HUES6 (cell line): Measurements from ENCODE around the gene SLC51B.
"Not testable (repeated sequence)": the region's sequence is repeated elsewhere in the genome, so short reads cannot be mapped to it uniquely, and the experiment has no call there.

ENCODE experiments used
- H3K27ac ChIP-seq: 2 replicates; pipeline ENCODE4 v1.7.0; 2013; ENCODE audit warnings: low read depth, mild to moderate bottlenecking, low read length, inconsistent platforms
- H3K27me3 ChIP-seq: 2 replicates; pipeline ENCODE4 v1.6.1; 2013; ENCODE audit warnings: low read length; ENCODE audit not compliant: control insufficient read depth, insufficient read depth
- H3K36me3 ChIP-seq: 2 replicates; pipeline ENCODE4 v1.6.1; 2013; ENCODE audit warnings: low read length; ENCODE audit not compliant: control insufficient read depth, insufficient read depth
- H3K4me1 ChIP-seq: 2 replicates; pipeline ENCODE4 v1.6.1; 2013; ENCODE audit warnings: low read length; ENCODE audit not compliant: control insufficient read depth, insufficient read depth
- H3K4me3 ChIP-seq: 2 replicates; pipeline ENCODE4 v1.5.1; 2013; ENCODE audit warnings: low read depth, low read length
- H3K9ac ChIP-seq: one replicate; pipeline ENCODE4 v1.6.1; 2013; ENCODE audit warnings: mild to moderate bottlenecking, low read length
- H3K9me3 ChIP-seq: 2 replicates; pipeline ENCODE4 v1.6.1; 2013; ENCODE audit warnings: low read depth, low read length; ENCODE audit not compliant: control insufficient read depth, insufficient read depth

SLC51B gene

DNA sequence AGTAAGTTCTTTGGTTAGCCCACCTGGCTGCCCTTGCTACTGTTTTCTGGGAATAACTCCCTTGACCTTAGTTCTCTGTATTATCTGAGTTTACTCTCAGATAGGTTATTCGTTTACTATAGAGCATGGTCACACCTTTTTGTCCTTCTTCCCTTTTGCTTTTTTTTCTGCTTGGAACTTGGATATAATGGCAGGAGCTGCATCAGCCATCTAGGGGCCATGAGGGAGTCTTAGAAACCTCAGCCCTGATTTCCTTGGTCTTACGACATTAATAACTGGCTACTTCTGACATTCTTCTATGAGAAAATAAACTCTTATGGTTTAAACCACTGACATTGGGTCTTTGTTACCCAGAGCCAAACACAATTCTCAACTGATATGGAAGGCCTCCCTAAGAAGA lies 3.4 kb upstream of the SLC51B start:
- Histone ChIP-seq H3K4me1 (peaks cover 5% of the 10 kb centered on the region; the same call in 1 of the 2 replicates), H3K27ac (no peak overlapping the region), H3K36me3 (no peaks in the 10 kb centered on the region), H3K9ac (no peak overlapping the region), H3K9me3 (no peaks in the 10 kb centered on the region), H3K27me3 (no peaks in the 10 kb centered on the region), H3K4me3 (no peak overlapping the region)

DNA sequence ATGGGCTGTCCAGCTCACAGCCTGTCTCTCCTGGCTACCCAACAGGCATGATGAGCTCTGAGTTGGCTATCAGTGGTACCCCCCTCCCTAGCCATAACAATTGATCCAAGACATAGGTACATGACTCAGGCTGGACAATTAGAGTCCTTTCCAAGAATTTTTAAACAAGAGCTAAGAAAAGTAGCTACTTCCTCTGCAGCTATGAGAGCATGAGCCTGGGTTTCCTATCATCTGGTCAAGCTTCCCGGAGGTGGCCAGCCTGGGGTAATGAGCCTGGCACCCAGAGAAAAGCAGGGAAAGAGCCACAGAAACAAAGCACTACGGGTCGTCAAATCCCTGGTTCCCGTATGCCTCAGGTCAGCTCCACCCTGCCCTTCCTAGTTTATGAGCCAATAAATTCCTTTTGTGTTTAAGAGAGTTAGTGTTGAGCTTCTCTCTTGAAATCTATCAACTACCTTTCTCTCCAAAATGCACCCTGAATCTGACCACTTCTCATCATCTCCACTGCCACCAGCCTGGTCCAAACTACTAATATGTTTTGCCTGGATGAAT lies 2.3 kb upstream of the SLC51B start:
- Histone ChIP-seq H3K9ac (no peak overlapping the region), H3K9me3 (no peaks in the 10 kb centered on the region), H3K27ac (no peak overlapping the region), H3K27me3 (no peaks in the 10 kb centered on the region), H3K4me3 (no peak overlapping the region), H3K36me3 (no peaks in the 10 kb centered on the region), H3K4me1 (peaks cover 5% of the 10 kb centered on the region; the same call in 1 of the 2 replicates)

DNA sequence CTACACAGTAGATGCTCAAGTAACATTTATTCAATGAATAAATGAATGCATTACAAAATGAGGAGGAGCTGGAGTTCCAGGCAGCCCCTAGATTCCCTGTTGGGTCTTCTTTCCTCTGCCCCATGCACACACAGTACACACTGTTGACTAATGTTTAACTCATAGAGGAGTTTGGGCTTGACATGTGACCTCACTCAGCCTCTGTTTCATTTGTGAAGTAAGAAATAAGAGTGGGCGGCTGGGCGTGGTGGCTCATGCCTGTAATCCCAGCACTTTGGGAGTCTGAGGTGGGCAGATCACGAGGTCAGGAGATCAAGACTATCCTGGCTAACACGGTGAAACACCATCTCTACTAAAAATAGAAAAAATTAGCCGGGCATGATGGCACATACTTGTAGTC lies 969 bp upstream of the SLC51B start:
- H3K4me3 ChIP-seq, H3K36me3 ChIP-seq, H3K9ac ChIP-seq, H3K4me1 ChIP-seq, H3K27me3 ChIP-seq, H3K27ac ChIP-seq, H3K9me3 ChIP-seq: not testable (repeated sequence)

DNA sequence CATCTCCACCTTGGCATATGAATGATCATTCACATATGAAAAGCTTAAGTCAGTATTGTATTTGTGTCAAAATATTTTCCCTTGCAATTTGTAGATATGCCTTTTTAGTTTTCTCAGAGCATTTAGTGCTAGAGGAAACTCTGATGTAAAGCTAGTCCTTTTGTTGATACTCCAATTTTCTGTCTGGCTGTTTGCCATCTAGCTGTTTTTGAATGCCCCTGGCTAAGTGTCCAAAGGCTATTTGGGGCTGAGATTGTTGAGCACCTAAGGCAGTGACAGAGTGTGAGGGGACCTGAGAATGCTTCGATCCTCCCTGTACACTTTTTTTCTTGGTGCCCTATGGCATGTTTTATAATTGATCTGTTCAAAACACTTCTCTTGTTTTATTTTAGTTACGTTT lies 3.1 kb downstream of the SLC51B start:
- no peaks in the 10 kb centered on the region for H3K27me3 ChIP-seq
- no peak overlapping the region for H3K27ac ChIP-seq
- H3K36me3 ChIP-seq: peaks cover under 1% of the 10 kb centered on the region; the same call in 1 of the 2 replicates
- no peak overlapping the region for H3K4me3 ChIP-seq
- H3K9ac ChIP-seq: no peak overlapping the region
- peaks cover 5% of the 10 kb centered on the region; the same call in 1 of the 2 replicates for H3K4me1 ChIP-seq
- H3K9me3 ChIP-seq: no peaks in the 10 kb centered on the region

DNA sequence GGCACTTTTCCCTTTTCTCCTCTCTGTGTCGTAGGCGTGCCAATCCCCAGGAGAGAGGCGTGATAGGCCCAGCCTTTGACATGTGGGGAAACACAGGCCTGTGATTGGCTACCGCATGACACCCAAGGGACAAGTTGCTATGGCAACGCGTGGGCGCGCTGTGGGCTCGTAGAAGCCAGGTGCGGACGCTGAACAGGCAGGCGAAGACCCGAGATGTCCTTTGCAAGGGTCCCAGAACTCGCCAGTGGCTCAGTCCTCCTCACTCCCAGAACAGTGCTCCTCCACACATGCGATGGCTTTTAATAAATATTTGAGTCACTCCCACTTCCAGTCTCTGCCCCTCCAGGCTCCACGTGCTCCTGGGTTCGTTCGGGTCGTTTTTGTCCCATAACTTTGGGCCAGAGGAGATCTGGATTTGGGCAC lies 4.2 kb downstream of the SLC51B start:
- Histone ChIP-seq H3K9me3 (no peaks in the 10 kb centered on the region), H3K9ac (no peak overlapping the region), H3K36me3 (peaks cover 6% of the 10 kb centered on the region; the same call in 1 of the 2 replicates), H3K4me3 (peak overlapping the region; percentile 52), H3K4me1 (peaks cover 5% of the 10 kb centered on the region; the same call in 1 of the 2 replicates), H3K27ac (no peak overlapping the region), H3K27me3 (no peaks in the 10 kb centered on the region)

DNA sequence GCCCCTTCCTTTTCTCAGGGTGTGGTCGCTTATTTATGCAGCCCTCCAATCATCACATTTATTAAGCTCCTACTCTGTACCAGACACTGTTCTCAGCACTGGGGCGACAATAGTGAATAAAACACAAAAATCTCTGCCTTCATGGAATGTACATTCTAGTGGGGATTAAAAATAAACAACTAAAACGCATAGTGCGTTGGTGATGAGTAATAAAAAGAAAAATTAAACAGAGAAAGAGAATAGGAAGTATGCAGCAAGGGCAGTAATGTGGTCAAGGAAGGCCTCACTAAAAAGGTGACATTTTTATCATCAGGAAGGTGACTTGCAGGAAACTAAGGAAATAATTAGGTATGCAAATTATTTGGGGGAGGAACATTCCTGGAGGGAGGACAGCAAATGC lies 5.1 kb downstream of the SLC51B start:
- Histone ChIP-seq H3K27ac (no peak overlapping the region), H3K9ac (no peak overlapping the region), H3K27me3 (no peaks in the 10 kb centered on the region)

DNA sequence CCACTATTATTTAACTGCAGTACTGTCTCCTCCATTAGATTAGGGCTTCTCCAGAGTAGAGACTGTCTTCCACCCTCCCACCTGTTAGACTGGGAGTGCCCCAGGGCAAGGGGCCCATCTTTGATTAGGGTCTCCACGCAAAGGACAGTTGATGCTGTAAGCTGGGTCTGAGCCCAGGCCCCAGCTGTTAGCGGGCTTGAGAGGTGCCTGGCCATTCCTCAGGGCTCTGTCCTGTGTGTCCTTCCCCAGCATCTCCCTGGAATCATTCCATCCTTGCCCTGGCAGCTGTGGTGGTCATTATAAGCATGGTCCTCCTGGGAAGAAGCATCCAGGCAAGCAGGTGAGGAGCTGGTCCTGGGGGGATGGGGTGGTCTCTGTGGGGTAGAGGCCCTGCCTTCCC lies 6.1 kb downstream of the SLC51B start:
- H3K27ac ChIP-seq: no peak overlapping the region
- H3K36me3 ChIP-seq: peaks cover 22% of the 10 kb centered on the region
- no peak overlapping the region for H3K4me3 ChIP-seq
- H3K27me3 ChIP-seq: no peaks in the 10 kb centered on the region
- H3K4me1 ChIP-seq: no peaks in the 10 kb centered on the region
- H3K9me3 ChIP-seq: no peaks in the 10 kb centered on the region
- H3K9ac ChIP-seq: no peak overlapping the region

More for the DNA sequence above, 5.1 kb downstream of the SLC51B start:
- Histone ChIP-seq H3K36me3 (peaks cover 13% of the 10 kb centered on the region), H3K4me3 (no peak overlapping the region), H3K4me1 (no peaks in the 10 kb centered on the region), H3K9me3 (no peaks in the 10 kb centered on the region)

DNA sequence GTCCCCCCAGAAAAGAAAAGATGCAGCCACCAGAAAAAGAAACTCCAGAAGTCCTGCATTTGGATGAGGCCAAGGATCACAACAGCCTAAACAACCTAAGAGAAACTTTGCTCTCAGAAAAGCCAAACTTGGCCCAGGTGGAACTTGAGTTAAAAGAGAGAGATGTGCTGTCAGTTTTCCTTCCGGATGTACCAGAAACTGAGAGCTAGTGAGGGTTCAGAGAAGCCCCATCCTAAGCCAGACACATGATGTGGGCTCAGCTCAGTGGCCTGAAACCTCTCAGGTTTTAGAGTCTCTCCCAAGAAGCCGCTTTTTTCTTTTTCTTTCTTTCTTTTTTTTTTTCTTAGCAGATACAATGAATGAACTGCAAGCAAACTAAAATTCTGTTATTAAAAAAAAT lies 7.8 kb downstream of the SLC51B start:
- Histone ChIP-seq H3K4me3 (no peak overlapping the region), H3K9ac (no peak overlapping the region), H3K4me1 (no peaks in the 10 kb centered on the region), H3K27ac (no peak overlapping the region), H3K27me3 (no peaks in the 10 kb centered on the region), H3K9me3 (no peaks in the 10 kb centered on the region), H3K36me3 (peaks cover 37% of the 10 kb centered on the region)

DNA sequence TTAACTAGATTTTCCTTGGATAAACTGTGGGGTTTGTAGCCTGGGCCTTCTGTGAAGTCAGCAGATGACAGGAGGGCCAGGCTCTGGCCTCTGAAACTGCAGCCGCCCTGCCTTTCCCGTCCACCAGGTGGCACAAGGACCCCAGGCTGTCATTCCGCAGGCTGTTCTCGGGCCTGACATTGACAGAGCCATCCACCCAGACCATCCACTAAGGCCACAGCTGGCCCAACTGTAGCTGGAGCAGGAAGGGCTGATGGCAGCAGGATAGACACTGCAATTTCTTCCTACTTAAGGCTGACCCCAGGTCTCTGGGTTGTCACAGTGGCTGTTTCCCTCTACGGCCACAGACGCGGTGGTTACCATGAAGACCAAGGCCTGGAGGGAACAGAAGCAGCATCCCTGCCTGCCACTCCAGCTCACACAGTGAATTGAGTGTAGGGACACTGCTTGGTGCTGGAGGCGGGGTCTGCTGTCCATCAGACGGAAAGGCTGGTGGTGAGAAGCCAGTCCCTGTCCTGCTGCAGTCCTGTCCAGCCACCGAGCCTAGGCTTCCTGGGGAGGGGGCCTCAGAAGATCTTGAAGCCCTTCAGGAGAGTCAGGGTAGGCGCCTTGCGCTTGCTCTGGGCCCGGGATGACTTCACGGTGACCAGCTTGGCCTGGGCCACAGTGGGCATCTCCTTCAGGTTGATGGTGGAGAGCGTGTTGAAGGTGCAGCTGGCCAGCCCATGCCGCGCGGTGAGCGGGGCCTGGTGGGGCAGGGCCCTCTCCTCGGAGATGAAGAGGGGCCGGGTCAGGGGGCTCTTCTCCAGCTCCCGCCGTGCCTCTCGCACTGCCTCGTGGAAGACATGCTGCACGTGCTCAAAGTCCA lies 9.4 kb downstream of the SLC51B start:
- Histone ChIP-seq H3K4me3 (no peak overlapping the region), H3K9ac (no peak overlapping the region), H3K27me3 (no peaks in the 10 kb centered on the region), H3K27ac (no peak overlapping the region), H3K36me3 (peaks cover 49% of the 10 kb centered on the region), H3K4me1 (no peaks in the 10 kb centered on the region), H3K9me3 (no peaks in the 10 kb centered on the region)

DNA sequence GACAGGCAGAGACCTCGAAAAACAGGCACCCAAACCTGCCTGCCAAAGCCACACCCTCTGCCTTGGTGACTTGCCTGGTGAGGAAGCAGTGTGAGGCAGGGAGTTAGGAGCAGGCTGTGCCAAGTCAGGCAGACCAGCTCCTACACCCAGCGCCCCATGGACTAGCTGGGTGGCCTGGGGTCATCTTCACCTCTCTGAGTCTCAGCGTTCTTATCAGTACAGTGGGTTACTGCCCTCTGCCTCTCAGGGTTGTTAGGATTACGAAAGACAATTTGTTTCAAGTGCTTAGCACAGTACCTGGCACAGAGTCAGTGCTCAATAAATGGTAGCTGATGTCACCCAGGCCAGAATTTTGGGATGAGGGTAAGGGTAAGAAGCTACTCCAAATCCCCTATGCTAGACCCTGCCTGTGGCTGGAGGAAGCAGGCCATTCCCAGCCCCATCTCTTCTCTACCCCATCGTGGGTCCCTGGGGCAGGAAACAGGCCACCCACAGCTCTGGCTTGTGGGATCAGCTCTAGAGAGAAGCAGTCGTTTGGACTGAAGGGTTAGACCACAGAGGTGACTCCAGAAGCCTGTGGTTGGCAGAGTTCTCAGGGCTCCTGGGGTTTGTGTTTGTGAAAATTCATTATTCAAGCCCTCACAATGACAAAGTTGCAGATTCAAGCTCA lies 10.1 kb downstream of the SLC51B start:
- Histone ChIP-seq H3K27ac (no peak overlapping the region), H3K9me3 (no peaks in the 10 kb centered on the region), H3K4me1 (no peaks in the 10 kb centered on the region), H3K27me3 (no peaks in the 10 kb centered on the region), H3K4me3 (no peak overlapping the region), H3K9ac (no peak overlapping the region), H3K36me3 (peaks cover 49% of the 10 kb centered on the region)

DNA sequence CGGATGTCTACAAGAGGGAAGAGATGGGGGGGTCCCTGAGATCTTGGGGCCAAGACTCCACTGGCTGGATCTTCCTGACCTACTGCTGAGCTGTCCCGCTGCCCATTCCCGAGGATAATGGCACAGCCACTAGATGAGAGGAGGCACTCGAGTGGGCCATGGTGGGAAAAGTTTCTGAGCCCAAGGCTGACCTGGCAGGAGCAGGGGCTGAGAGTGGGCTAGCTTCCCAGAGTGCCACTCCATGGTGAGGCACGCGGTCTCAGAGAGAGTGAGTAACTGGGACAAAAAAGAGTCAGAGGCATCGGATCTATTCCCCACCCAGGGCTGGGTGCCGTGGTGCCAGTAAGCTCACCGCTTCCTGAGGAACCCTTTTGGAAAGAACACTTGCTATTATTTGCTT lies 10.9 kb downstream of the SLC51B start:
- no peak overlapping the region for H3K9ac ChIP-seq
- H3K4me1 ChIP-seq: no peaks in the 10 kb centered on the region
- peaks cover 52% of the 10 kb centered on the region for H3K36me3 ChIP-seq
- no peaks in the 10 kb centered on the region for H3K27me3 ChIP-seq
- H3K4me3 ChIP-seq: no peak overlapping the region
- no peak overlapping the region for H3K27ac ChIP-seq
- no peaks in the 10 kb centered on the region for H3K9me3 ChIP-seq
